ENCODE results near the gene CLEC1B. TPM values are rescaled to one million over a fixed set of nuclear protein-coding genes. Genes with fewer than 3 reads are reported as not detected.

CLEC1B gene
- total and polyA plus RNA-seq, 2 of the 4 experiments (the other 2 are of a cell fraction): not detected

DNA sequence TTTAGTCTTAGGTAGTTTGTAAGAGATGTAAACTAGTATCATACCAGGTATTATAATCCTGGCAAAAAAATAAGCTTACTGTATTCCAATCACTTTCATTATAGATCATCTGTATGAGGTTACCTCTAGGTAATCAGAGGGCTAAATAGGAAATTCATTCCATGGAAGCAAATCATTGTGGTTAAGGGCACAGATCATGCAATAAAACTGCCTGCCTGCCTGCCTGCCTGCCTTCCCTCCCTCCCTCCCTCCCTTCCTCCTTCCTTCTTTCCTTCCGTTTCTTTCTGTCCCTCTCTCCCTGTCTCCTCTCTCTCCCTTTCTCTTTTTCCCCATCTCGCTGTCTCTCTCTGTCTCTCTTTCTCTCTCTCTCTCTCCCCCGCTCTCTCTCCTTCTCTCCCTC lies 28.4 kb upstream of the CLEC1B start:
- dilution Hi-C loops (cut with HindIII; ENCODE audit: low sequenced_read_pairs, unreplicated experiment): no loop called here
- in situ Hi-C loops (cut with MboI; ENCODE audit: low sequenced_read_pairs): no loop called here
- no peak for DNase-seq

More for the DNA sequence above, 28.4 kb upstream of the CLEC1B start:
- Histone ChIP-seq H3K56ac (ENCODE audit: extremely low read depth, insufficient read depth, low read length) (no peak overlapping the region; the same call in 1 of the 2 replicates), H3K23ac (ENCODE audit: low read depth, low read length) (no peak overlapping the region), H3K4ac (ENCODE audit: low read depth, low read length) (peak overlapping the region; percentile 92), H4K8ac (ENCODE audit: low read depth in 2 of 2, low read length in 2 of 2) (peak overlapping the region; percentile 4 to 76; a peak in 3 of 4 replicates), H3K4me2 (ENCODE audit: low read depth, low read length) (no peak overlapping the region), H3K27me3 (ENCODE audit: control insufficient read depth, insufficient read depth, low read length) (no peaks in the 10 kb centered on the region), H3K4me3 (ENCODE audit: insufficient read depth, low read depth, low read length) (no peak overlapping the region), H3K36me3 (ENCODE audit: control insufficient read depth, insufficient read depth, low read length) (no peaks in the 10 kb centered on the region), H3K79me1 (ENCODE audit: low read depth in 1 of 2, low read length in 2 of 2) (no peaks in the 10 kb centered on the region), H4K20me1 (ENCODE audit: insufficient read depth, low read length) (no peaks in the 10 kb centered on the region), H2BK5ac (ENCODE audit: low read depth, low read length, poor library complexity, severe bottlenecking) (peak overlapping the region; percentile 21), H3K9me1 (ENCODE audit: insufficient read depth, low read length) (peaks cover 7% of the 10 kb centered on the region; the same call in 1 of the 2 replicates), H2BK20ac (ENCODE audit: low read depth, low read length) (peak overlapping the region; percentile 88), H4K91ac (ENCODE audit: insufficient read depth, low read depth, low read length) (peak overlapping the region; percentile 54), H4K5ac (ENCODE audit: low read depth, low read length) (no peak overlapping the region), H2AK5ac (ENCODE audit: low read depth, low read length) (no peak overlapping the region), H3K14ac (replicated peaks; ENCODE audit: low read depth, low read length) (peak overlapping the region; percentile 79; the same call in 1 of the 2 replicates), H3K4me1 (ENCODE audit: control insufficient read depth, insufficient read depth, low read length) (no peaks in the 10 kb centered on the region; the same call in 1 of the 2 replicates), H3K18ac (ENCODE audit: low read depth, low read length) (peak overlapping the region; percentile 42; the same call in 1 of the 2 replicates), H3K9me3 (ENCODE audit: control insufficient read depth, insufficient read depth, low read length) (no peaks in the 10 kb centered on the region), H2BK15ac (ENCODE audit: low read depth, low read length) (peak overlapping the region; percentile 75; the same call in 2 of the 3 replicates), H2BK120ac (ENCODE audit: low read depth, low read length) (peak overlapping the region; percentile 88), H3K27ac (ENCODE audit: insufficient read depth, low read length) (no peak overlapping the region), H3K9ac (ENCODE audit: low read depth, low read length) (no peak overlapping the region), H2AFZ (replicated peaks; ENCODE audit: low read length, poor library complexity) (peak overlapping the region; percentile 69), H2AK9ac (replicated peaks; ENCODE audit: low read depth, low read length, poor library complexity) (no peak overlapping the region)
- WGBS, 2 experiments (ENCODE audit: extremely low coverage in 2 of 2, insufficient read length in 1 of 2): 75% methylated on average over 2 of the region's 3 CpGs; no CpG with 5 or more reads in 1 of the 2 experiments
- intact Hi-C loops (cut with micrococcal nuclease): no loop called here
- POLR2A ChIA-PET (ENCODE audit: unreplicated experiment): no interaction called here
- ATAC-seq (ENCODE audit: low read depth): no peak
- CTCF ChIA-PET: interaction anchor here (1.0 to 1.4 kb wide), 2 partner anchors 9 to 278 kb away, joined by 3 read pairs; no protein-coding TSS in a partner anchor
- BruUV-seq (replicated peaks): no TSS peak
- TF ChIP-seq FOS (IDR thresholded peaks at IDR 0.05; ENCODE audit: low read depth, low read length) (no peak), MAFK (IDR thresholded peaks at IDR 0.05; ENCODE audit: low read depth, low read length) (no peak), SMC3 (IDR thresholded peaks at IDR 0.05; ENCODE audit: low read depth, low read length) (no peak), BHLHE40 (IDR thresholded peaks at IDR 0.05; ENCODE audit: low read depth, low read length) (no peak), RCOR1 (IDR thresholded peaks at IDR 0.05; ENCODE audit: insufficient replicate concordance, low read length) (no peak), CHD1 (IDR thresholded peaks at IDR 0.05; ENCODE audit: low read depth, low read length) (no peak), MAZ (IDR thresholded peaks at IDR 0.05; ENCODE audit: borderline replicate concordance, low read depth, low read length) (no peak), RAD21 (IDR thresholded peaks at IDR 0.05; ENCODE audit: low read length) (no peak), POLR2A (IDR thresholded peaks at IDR 0.05; ENCODE audit: low read depth, low read length) (no peak), MXI1 (IDR thresholded peaks at IDR 0.05; ENCODE audit: borderline replicate concordance, low read depth, low read length) (no peak), CEBPB (IDR thresholded peaks at IDR 0.05; ENCODE audit: low read depth, low read length) (no peak), NFE2L2 (IDR thresholded peaks at IDR 0.05; ENCODE audit: low read depth, low read length) (no peak), RFX5 (IDR thresholded peaks at IDR 0.05; ENCODE audit: low read depth, low read length) (no peak)
- TF ChIP-seq, protein P1, sequence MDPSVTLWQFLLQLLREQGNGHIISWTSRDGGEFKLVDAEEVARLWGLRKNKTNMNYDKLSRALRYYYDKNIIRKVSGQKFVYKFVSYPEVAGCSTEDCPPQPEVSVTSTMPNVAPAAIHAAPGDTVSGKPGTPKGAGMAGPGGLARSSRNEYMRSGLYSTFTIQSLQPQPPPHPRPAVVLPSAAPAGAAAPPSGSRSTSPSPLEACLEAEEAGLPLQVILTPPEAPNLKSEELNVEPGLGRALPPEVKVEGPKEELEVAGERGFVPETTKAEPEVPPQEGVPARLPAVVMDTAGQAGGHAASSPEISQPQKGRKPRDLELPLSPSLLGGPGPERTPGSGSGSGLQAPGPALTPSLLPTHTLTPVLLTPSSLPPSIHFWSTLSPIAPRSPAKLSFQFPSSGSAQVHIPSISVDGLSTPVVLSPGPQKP (IDR thresholded peaks at IDR 0.05; ENCODE audit: borderline replicate concordance, low read depth, low read length): no peak
- TF ChIP-seq, protein P2, sequence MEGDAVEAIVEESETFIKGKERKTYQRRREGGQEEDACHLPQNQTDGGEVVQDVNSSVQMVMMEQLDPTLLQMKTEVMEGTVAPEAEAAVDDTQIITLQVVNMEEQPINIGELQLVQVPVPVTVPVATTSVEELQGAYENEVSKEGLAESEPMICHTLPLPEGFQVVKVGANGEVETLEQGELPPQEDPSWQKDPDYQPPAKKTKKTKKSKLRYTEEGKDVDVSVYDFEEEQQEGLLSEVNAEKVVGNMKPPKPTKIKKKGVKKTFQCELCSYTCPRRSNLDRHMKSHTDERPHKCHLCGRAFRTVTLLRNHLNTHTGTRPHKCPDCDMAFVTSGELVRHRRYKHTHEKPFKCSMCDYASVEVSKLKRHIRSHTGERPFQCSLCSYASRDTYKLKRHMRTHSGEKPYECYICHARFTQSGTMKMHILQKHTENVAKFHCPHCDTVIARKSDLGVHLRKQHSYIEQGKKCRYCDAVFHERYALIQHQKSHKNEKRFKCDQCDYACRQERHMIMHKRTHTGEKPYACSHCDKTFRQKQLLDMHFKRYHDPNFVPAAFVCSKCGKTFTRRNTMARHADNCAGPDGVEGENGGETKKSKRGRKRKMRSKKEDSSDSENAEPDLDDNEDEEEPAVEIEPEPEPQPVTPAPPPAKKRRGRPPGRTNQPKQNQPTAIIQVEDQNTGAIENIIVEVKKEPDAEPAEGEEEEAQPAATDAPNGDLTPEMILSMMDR (conservative IDR thresholded peaks at IDR 0.05; ENCODE audit: low read depth, low read length): no peak
- TF ChIP-seq, protein P3, sequence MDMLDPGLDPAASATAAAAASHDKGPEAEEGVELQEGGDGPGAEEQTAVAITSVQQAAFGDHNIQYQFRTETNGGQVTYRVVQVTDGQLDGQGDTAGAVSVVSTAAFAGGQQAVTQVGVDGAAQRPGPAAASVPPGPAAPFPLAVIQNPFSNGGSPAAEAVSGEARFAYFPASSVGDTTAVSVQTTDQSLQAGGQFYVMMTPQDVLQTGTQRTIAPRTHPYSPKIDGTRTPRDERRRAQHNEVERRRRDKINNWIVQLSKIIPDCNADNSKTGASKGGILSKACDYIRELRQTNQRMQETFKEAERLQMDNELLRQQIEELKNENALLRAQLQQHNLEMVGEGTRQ (IDR thresholded peaks at IDR 0.05; ENCODE audit: low read depth, low read length): no peak
